IPS-18c (cell line): ENCODE data around the gene DSCAML1.

ENCODE experiments used
- H3K4me3 ChIP-seq: 2 replicates; pipeline ENCODE4 v1.7.0; 2013; ENCODE audit warnings: low read depth, mild to moderate bottlenecking, low read length, moderate library complexity; ENCODE audit not compliant: insufficient read depth
- H3K9me3 ChIP-seq: one replicate; pipeline ENCODE4 v1.6.1; 2013; ENCODE audit warnings: mild to moderate bottlenecking, low read length, moderate library complexity; ENCODE audit not compliant: control insufficient read depth, insufficient read depth

Gene DSCAML1, protein sequence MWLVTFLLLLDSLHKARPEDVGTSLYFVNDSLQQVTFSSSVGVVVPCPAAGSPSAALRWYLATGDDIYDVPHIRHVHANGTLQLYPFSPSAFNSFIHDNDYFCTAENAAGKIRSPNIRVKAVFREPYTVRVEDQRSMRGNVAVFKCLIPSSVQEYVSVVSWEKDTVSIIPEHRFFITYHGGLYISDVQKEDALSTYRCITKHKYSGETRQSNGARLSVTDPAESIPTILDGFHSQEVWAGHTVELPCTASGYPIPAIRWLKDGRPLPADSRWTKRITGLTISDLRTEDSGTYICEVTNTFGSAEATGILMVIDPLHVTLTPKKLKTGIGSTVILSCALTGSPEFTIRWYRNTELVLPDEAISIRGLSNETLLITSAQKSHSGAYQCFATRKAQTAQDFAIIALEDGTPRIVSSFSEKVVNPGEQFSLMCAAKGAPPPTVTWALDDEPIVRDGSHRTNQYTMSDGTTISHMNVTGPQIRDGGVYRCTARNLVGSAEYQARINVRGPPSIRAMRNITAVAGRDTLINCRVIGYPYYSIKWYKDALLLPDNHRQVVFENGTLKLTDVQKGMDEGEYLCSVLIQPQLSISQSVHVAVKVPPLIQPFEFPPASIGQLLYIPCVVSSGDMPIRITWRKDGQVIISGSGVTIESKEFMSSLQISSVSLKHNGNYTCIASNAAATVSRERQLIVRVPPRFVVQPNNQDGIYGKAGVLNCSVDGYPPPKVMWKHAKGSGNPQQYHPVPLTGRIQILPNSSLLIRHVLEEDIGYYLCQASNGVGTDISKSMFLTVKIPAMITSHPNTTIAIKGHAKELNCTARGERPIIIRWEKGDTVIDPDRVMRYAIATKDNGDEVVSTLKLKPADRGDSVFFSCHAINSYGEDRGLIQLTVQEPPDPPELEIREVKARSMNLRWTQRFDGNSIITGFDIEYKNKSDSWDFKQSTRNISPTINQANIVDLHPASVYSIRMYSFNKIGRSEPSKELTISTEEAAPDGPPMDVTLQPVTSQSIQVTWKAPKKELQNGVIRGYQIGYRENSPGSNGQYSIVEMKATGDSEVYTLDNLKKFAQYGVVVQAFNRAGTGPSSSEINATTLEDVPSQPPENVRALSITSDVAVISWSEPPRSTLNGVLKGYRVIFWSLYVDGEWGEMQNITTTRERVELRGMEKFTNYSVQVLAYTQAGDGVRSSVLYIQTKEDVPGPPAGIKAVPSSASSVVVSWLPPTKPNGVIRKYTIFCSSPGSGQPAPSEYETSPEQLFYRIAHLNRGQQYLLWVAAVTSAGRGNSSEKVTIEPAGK (N-terminal part only)

DNA sequence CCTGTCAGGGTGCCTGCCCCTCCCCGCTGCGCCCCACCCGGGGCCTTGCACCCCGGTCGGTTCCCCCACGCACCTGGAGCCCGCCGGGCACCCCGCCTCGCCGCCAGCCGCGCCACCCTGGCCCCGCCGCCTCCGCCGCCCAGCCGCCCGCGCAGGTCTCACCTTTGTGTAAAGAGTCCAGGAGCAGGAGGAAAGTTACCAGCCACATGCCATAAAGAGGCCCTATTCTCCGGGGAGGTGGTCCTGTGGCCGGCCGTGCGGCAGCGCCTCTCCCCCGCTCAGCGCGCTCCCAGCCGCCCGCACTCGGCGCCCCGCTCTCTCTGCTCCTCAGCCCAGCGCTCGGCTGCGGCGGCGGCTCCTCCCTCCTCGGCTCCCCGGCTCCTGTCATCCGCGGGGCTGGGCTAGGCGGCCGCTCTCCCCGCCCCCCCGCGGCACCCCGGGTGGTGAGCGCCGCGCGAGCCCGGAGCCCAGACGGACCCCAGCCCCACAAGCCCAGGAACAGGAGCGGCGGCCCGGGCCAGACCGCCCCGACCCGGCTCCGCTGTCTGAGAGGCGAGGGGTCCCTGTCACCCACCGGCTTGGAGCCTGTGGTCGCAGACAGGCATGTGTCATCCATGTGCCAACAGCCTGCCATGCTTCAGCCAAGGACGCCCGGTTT is at the start of gene DSCAML1:
DSCAML1 (minus strand) TSS at position 345 of the 658 bp plus-strand sequence; CDS start at position 208, 137 bp downstream.
- peak within 1 kb of the TSS; percentile 52 for H3K4me3 ChIP-seq

DNA sequence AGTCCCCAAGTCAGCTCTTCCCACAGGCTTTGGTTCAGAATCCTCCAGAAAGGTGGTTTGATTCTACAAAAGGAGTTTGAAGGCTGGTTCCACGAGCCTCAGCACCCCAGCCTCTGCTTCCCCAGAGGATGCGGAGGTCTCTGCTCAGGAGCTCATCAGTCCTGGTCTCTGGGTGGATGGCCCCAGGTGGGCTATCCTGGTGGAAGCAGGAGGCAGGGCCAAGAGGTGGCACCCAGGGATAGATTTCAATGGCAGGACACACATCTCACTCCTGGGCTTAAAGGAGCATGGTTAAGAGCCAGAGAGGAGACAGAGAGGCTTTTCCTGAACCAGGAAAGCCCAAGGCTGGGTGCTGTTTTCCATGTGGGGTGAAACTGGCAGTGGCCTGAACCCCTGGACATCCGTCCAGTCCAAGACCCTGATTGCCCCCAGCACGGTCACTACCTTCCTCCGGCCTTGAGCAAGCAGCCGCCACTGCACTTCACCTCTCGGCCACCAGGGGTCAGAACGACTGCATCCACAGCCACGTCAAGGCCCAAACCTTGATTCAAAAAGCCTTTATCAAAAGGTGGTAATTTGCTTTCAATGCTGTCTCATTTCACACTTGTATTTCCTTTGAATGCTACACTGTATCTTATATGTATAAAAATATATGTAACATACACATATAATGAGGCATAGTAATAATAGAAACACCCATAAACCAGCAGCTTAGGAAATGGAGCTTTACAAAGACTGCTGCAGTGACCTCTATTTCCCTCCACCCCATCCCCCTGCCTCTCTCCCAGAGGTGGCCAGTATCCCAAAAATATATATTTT is 46.9 kb upstream of the DSCAML1 start:
- H3K4me3 ChIP-seq, result no peak overlapping the region
- no peaks in the 10 kb centered on the region for H3K9me3 ChIP-seq

More for the DNA sequence above, at the start of gene DSCAML1:
- peaks cover 4% of the 10 kb centered on the region for H3K9me3 ChIP-seq

DNA sequence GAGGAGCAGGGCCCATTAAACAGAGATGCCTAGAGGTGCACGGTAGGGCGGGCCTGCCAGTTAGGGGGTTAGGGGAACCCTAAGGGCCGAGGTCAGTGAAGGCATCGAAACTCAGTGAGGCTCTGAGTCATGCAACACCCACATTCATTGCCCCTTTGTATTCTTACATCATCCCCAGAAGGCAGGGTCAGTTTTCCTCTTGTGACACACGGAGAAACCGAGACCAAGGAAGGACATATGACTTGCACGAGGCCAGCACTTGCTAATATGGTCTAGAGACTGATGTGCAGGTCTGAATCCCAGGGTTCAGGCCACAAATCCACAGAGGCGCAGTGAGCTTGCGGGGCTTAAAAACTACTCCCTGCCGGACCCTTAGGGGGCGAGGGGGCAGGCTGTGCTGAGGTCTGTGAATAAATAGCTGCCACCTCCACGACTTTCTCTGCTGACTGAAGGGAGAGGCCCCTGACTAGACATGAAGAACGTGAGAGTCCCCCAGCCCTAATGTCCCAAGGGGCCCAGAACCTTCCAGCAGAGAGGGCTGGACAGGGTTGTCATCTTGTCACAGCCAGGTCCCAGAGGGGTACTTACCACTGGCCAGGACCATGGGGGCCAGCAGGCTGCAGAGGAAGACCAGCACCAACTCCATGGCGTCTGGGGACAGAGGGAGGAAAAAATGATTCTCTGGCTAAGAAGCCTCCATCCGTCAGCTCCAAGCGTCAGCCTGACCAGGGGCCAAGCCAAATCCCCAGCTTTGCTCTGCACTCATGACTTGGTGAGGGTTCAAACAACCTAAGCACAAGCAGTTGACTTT is 45.3 kb upstream of the DSCAML1 start:
- no peak overlapping the region for H3K4me3 ChIP-seq

DNA sequence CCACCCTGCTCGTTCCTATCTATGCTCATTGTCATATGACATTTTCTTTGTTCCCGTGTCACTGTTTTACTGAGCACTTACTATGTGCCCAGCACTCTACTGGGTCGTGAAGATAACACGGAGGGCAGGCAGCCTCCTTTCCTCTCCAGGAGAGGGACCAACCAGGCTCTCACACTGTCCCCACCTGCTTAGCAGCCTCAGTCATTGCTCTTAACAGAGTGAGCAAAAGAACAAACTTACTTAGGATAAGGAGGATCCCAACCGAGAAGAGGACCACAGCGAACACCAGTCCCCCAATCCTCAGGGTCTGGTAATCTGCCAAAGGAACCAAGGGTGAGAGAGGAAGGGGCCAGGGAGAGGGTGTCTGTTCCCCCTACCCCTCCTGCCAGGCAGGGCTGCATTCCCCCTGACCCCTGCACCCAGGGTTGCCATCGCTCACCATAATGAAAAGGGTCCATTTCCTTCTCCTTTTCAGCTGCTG is 44.6 kb upstream of the DSCAML1 start:
- Histone ChIP-seq H3K9me3 (no peaks in the 10 kb centered on the region), H3K4me3 (no peak overlapping the region)

More for the DNA sequence above, 45.3 kb upstream of the DSCAML1 start:
- H3K9me3 ChIP-seq, result no peaks in the 10 kb centered on the region

DNA sequence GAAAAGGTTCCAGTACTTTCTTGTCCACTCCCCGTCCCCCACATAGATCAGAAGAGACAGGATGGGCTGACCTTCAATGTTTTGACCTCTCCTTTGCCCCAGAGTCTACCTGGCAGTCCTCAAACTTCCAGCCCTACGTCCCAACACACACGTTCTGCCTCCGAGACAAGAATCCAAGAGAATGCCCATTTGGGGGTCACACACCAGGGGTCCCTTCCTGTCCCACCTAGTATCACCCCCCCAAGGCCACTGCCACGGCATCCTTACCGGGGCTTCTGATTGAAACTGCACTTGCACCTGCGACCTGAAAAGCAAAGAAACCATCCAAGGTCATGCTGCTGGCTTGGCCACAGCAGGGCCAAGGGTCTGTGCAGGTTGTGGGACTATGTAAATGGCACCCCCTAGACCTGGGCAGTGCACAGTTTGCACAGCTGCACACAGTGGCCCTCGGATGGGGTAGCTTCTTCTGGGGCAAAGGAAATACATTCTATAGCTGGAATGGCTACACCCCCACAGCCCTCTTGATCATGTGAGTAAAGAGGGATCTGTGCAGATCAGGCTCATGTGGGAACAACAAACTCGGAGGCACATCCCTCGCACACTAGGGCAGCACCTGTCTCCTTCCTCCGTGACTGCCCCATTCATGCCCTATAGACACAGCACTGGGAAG is 44.0 kb upstream of the DSCAML1 start:
- H3K9me3 ChIP-seq, result no peaks in the 10 kb centered on the region

DNA sequence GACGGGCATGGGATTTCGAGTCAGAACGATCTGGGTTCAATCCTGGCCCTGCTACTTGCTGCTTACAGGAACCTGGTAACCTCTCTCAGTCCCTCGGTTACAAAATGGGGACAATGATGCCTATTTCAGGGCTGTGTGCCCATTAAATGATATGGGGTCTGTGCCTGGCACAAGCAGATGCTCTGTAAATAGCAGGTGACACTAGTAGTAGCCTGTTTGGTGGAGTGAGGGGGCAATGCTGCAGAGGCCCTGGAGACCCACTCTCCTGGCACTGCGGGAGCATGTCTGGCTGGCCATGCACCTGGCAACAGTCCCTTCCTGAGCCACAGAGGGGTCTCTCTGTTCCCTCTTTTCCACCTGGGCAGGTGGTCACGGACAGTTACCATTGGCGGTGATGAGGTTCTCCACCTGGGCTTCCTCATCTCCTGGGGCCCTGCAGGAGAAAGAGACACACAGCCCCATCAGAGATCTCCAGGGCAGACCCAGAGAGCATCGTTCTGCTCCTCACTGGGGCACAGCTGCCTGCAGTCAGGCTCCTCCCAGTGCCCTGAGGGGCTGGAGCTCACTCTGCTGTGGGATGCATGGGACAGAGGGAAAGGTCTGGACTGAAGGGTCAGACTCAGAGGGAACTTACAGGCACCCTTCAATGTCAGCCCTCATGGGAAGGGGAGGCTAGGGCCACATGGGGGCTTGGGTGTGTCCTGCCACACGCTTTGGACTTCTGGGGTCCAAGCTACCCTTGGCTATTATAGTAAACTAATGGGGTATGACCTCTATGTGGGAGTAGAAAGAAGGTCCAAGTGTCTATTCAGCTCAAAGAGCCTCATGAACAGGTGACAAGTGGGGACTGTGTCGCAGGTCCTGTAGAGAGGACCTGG is 43.2 kb upstream of the DSCAML1 start:
- no peak overlapping the region for H3K4me3 ChIP-seq

More for the DNA sequence above, 44.0 kb upstream of the DSCAML1 start:
- no peak overlapping the region for H3K4me3 ChIP-seq

DNA sequence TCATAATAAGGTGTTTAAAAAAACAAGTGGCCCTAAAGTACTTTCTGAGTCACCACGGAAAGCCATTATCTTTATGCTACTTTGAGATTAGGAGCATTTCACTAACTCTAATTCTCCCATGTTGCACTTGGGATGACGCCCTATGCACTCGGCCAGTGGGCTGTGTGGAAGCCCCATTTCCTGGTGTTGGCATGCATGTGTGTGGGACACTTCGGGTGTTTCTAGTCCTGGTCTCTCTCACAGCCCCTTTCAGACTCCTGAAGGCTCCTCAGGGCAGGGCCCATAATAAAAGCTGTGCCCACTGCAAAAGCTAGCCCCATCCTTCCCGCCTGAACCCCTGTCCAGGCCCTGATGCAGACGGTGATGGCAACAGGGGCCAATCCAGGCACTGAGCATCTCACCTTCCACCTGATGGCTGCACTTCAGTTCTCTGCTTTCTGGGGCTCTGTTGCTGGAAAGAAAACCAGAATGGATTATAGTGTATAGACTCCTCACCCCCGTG is 42.4 kb upstream of the DSCAML1 start:
- Histone ChIP-seq H3K4me3 (no peak overlapping the region), H3K9me3 (no peaks in the 10 kb centered on the region)

More for the DNA sequence above, 43.2 kb upstream of the DSCAML1 start:
- no peaks in the 10 kb centered on the region for H3K9me3 ChIP-seq

DNA sequence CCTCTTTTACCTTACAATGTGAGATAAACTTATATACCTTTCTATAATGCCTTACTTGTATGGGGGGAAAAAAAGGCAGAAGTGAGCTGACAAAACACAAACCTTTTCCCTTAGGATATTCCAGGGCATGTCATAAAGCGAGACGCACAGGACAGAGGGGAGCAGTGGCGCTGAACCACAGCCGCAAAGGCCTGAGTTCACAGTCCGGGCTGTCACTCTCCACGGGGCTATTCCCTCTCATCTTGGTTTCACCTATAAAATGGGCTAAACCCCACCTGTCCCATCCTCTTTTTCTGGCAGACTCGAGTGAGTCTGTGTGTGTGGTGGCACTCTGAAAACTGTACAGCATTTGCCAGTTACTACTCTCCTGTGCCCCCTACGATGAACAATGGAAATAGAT is 41.9 kb upstream of the DSCAML1 start:
- Histone ChIP-seq H3K4me3 (no peak overlapping the region), H3K9me3 (no peaks in the 10 kb centered on the region)

DNA sequence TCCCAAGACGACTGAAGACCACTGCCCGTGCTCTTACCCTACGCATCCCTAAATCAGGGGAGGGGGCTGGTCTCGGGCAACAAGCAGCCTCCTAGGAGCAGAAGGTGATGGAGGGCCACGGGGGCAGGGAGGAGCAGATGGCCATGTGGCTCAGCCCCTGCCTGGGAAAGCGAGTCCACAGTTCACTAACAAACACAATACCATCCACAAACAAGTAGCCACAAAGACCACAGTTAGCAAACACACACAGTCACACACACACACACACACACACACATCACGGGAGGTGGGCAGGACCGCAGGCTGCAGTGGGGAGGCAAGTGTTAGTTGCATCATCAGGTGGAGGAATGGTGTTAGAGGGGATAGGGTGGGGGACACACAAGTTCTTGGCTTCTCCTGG is 40.8 kb upstream of the DSCAML1 start:
- no peaks in the 10 kb centered on the region for H3K9me3 ChIP-seq
- no peak overlapping the region for H3K4me3 ChIP-seq

DNA sequence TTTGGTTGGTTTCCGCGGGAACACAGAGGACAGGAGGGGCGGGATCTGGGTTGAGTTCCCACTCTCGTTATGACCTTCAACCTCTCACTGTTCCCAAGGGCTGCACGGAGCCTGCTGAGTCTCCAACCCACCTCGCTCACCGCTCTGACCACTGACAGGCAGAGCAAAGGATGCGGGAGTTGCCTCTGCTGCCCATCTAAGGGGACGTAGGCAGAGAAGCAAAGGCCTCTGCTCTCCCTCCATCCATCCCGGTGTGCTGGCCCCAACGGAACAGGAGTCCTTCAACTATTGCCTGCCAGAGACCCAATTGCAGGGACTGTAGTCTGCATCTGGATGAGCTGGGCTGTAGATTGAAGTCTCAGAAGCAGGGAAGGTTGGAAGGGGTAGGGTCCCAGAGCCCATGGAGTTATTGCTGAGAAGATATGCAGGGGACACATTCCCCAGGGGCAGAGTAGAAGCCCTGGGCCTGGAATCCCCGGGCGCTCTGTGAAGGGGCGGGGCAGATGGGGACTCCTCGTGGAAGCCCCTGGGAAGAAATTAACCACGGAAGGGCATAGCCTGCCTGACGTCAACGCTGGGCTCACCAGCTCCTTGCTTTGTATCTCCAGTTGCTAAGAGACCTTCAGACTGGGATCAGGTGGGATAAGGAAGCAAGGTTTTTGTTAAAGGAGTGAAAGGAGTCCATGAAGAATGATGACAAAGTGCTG is 40.2 kb upstream of the DSCAML1 start:
- no peak overlapping the region for H3K4me3 ChIP-seq
- H3K9me3 ChIP-seq, result no peaks in the 10 kb centered on the region

DNA sequence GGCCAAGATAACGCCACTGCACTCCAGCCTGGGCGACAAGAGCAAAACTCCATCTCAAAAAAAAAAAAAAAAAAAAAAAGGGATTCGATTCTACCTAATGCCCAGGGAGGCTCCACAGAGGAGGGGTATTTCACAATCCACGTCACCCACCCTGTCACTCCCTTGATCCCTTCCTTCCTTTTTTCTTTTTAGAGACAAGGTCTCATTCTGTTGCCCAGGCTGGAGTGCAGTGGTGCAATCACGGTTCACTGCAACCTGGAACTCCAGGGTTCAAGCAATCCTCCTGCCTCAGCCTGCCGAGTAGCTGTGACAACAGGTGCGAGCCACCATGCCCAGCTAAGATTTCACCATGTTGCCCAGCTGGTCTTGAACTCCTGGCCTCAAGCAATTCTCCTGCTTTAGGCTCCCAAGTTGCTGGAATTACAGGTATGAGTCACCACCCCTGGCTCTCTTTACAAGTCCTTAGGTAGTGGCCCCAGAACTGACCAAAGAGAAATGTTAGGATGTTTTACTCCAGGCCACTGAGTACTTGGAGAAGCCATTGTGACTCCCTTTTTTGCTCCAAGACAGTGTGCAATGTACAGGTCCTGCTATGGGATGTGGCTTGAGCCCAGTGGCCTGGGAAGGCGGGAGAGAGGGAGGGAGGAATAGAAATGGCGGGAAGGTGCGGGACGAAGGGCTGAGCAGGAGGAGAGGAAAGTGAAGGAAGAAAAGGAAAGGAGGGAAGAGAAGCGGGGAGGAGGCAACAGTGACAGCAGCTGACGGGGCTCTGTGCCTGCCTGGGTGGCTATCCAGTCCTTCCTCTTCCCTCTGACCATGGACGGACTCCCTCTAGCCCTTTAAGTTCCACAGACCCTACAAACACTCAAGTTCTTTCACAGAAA is 39.3 kb upstream of the DSCAML1 start:
- H3K4me3 ChIP-seq, result no peak overlapping the region
- H3K9me3 ChIP-seq, result no peaks in the 10 kb centered on the region

DNA sequence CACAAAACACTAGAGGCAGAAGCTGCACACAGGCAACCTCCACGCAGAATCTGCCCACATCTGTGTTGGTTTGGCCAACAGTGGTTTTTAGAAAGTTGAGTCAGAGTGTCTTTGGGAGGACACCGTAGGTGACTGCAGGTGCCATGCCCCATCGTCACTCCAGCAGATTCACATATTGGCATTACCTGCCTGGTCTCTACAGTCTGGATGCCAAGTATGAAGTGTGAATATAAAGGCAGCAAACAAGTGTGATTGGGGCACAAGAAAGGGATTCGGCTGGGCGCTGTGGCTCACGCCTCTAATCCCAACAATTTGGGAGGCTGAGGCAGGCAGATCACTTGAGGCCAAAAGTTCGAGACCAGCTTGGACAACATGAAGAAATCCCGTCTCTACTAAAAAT is 38.6 kb upstream of the DSCAML1 start:
- Histone ChIP-seq H3K9me3 (no peaks in the 10 kb centered on the region), H3K4me3 (no peak overlapping the region)
